Naive thymus-derived CD4-positive, alpha-beta T cell (primary cell): ENCODE measurements around the gene CACNA1S. TPM values are rescaled to one million over a fixed set of nuclear protein-coding genes. Genes with fewer than 3 reads are reported as not detected.

Experiments used
- ATAC-seq: fragments of 150-1000 bp; cut with Tn5 transposase; 2 replicates; pipeline ENCODE4 v1.10.0; 2021; ENCODE audit warnings: mild to moderate bottlenecking, moderate library complexity
- CTCF ChIA-PET: fragments of 350-600 bp; sonication (Branson Sonifier 250); formaldehyde crosslinking; loops from one replicate; lab custom pipeline; 2021; ENCODE audit warnings: antibody characterized with exemption; lab: Charles Lee
- POLR2A ChIA-PET: fragments of 350-600 bp; sonication (Branson Sonifier 250); formaldehyde crosslinking; loops from one replicate; lab custom pipeline; 2021; ENCODE audit warnings: antibody characterized with exemption, inconsistent platforms; lab: Charles Lee
- DNase-seq, 9 donors: peaks; one replicate each; pipeline versions ENCODE4 v3.0.0 to v3.0.0-alpha.2; 2020 to 2022; ENCODE audit warnings: mixed read lengths in 1 of 9
- H3K27ac ChIP-seq: one replicate; pipeline ENCODE4 v1.7.0; 2013; ENCODE audit warnings: mild to moderate bottlenecking, low read depth, low read length, moderate library complexity
- H3K27me3 ChIP-seq, 2 donors: one replicate each; pipeline ENCODE4 v1.7.0; 2013; ENCODE audit warnings: low read length in 2 of 2, mild to moderate bottlenecking in 2 of 2, moderate library complexity in 2 of 2; ENCODE audit not compliant: control insufficient read depth in 2 of 2, insufficient read depth in 2 of 2
- H3K36me3 ChIP-seq, 3 experiments: 1 replicate in 2 of 3; 2 replicates in 1 of 3; pipeline ENCODE4 v1.7.0; 2013; ENCODE audit warnings: low read length in 3 of 3, mild to moderate bottlenecking in 3 of 3, moderate library complexity in 1 of 3; ENCODE audit not compliant: insufficient read depth in 3 of 3, control insufficient read depth in 2 of 3
- H3K4me1 ChIP-seq, 2 donors: one replicate each; pipeline ENCODE4 v1.7.0; 2013; ENCODE audit warnings: low read length in 2 of 2, mild to moderate bottlenecking in 2 of 2, moderate library complexity in 1 of 2; ENCODE audit not compliant: control insufficient read depth in 2 of 2, insufficient read depth in 2 of 2
- H3K4me3 ChIP-seq: 2 replicates; pipeline ENCODE4 v1.7.0; 2013; ENCODE audit warnings: mild to moderate bottlenecking, low read length
- H3K9me3 ChIP-seq, 3 experiments: 1 replicate in 2 of 3; 2 replicates in 1 of 3; pipeline ENCODE4 v1.7.0; 2013; ENCODE audit warnings: low read length in 3 of 3; ENCODE audit not compliant: control insufficient read depth in 2 of 3
- H3K27ac Mint-ChIP-seq, 9 donors: one replicate each; pipeline ENCODE4 v1.8.0; 2020 to 2022; ENCODE audit warnings: mixed read lengths in 9 of 9, mild to moderate bottlenecking in 8 of 9, moderate library complexity in 5 of 9, inconsistent platforms in 2 of 9
- H3K27me3 Mint-ChIP-seq, 5 donors: one replicate each; pipeline ENCODE4 v1.8.0; 2021 to 2022; ENCODE audit warnings: mixed read lengths in 5 of 5, mild to moderate bottlenecking in 1 of 5
- H3K36me3 Mint-ChIP-seq, 5 donors: one replicate each; pipeline ENCODE4 v1.8.0; 2020 to 2022; ENCODE audit warnings: mixed read lengths in 5 of 5, mild to moderate bottlenecking in 3 of 5, inconsistent platforms in 1 of 5
- H3K4me1 Mint-ChIP-seq, 7 donors: one replicate each; pipeline ENCODE4 v1.8.0; 2020 to 2022; ENCODE audit warnings: mixed read lengths in 7 of 7, mild to moderate bottlenecking in 3 of 7, inconsistent platforms in 1 of 7
- H3K4me3 Mint-ChIP-seq, 10 donors: one replicate each; pipeline ENCODE4 v1.8.0; 2020 to 2022; ENCODE audit warnings: mild to moderate bottlenecking in 10 of 10, mixed read lengths in 10 of 10, moderate library complexity in 6 of 10, inconsistent platforms in 2 of 10
- H3K9me3 Mint-ChIP-seq, 11 donors: one replicate each; pipeline ENCODE4 v1.8.0; 2020 to 2022; ENCODE audit warnings: mixed read lengths in 11 of 11, mild to moderate bottlenecking in 4 of 11, inconsistent platforms in 1 of 11, moderate library complexity in 1 of 11
- intact Hi-C, 2 donors: fragments of 100-400 bp; cut with micrococcal nuclease; formaldehyde crosslinking; loops; one replicate each; pipeline ENCODE4 v1.15.1; 2023
- polyA plus RNA-seq, 2 donors: library from polyadenylated mRNA; unstranded; fragments of 300-500 nt; fragmentation: Illumina TruSeq; gene quantifications; one replicate each; pipeline ENCODE4 v1.2.3, GENCODE V29; 2021
- total RNA-seq, 6 experiments: library from RNA in 5 of 6; stranded (reverse) in 5 of 6; gene quantifications; 1 replicate in 5 of 6; 2 replicates in 1 of 6; pipeline ENCODE4 v1.2.3 and lab custom pipeline; 2021 to 2026

The CACNA1S gene
- total and polyA plus RNA-seq, 7 experiments from 2014 or later, result not detected

DNA sequence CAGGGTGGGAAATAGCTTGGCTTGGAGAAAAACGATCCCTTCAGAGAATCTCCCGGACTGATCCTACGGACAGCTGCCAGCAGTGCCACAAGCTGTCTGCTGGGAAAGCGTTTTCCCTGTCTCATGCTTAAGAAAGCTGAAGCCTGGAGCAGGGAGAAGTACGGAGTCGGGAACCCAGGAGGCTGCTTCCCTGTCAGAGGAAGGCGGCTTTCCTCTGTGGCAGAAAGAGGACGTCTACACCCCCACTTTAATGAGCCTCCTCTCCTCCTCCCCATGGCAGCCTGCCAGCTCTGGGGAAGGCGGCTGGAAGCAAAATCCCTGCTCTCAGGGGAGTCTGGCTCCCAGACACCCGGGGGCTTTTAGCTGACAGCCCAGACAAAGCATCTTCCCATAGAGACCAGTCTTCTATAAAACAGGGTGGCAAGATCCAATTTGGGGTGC lies 96.0 kb downstream of the CACNA1S start:
- peaks cover 86 to 98% of the 10 kb centered on the region in 2 donors for H3K4me1 ChIP-seq
- no peaks in the 10 kb centered on the region for H3K36me3 ChIP-seq
- H3K9me3 Mint-ChIP-seq, result peaks cover 0 to 2% (median 0%) of the 10 kb centered on the region in 11 donors
- no peaks in the 10 kb centered on the region for H3K27me3 ChIP-seq
- ChIA-PET CTCF (interaction anchor here (0.5 to 2.2 kb wide), 5 partner anchors 8 to 388 kb away, joined by 3 to 7 read pairs (median 3); partner anchors contain the start of gene KIF21B), POLR2A (interaction anchor here (0.6 to 1.2 kb wide), 2 partner anchors 9 to 37 kb away, joined by 3 to 6 read pairs; no protein-coding TSS in a partner anchor)
- intact Hi-C loops, result loop anchor here in 1 of 2 donors (10.0 kb wide), 1 partner anchor 489 kb away; the partner anchor contains the start of gene CSRP1
- no peak overlapping the region for H3K4me3 ChIP-seq
- H3K27me3 Mint-ChIP-seq, result no peaks in the 10 kb centered on the region
- no peaks in the 10 kb centered on the region for H3K9me3 ChIP-seq
- H3K36me3 Mint-ChIP-seq, result peaks cover 0 to 18% (median 3%) of the 10 kb centered on the region in 5 donors
- H3K27ac ChIP-seq, result peak overlapping the region; percentile 15
- no peak for ATAC-seq
- H3K27ac Mint-ChIP-seq, result peak overlapping the region; percentile 56 to 98 (median 92)
- peak overlapping the region in 9 of 10 donors; percentile 48 to 100 (median 63) for H3K4me3 Mint-ChIP-seq
- DNase-seq, result no peak
- H3K4me1 Mint-ChIP-seq, result peaks cover 81 to 100% (median 95%) of the 10 kb centered on the region in 7 donors

DNA sequence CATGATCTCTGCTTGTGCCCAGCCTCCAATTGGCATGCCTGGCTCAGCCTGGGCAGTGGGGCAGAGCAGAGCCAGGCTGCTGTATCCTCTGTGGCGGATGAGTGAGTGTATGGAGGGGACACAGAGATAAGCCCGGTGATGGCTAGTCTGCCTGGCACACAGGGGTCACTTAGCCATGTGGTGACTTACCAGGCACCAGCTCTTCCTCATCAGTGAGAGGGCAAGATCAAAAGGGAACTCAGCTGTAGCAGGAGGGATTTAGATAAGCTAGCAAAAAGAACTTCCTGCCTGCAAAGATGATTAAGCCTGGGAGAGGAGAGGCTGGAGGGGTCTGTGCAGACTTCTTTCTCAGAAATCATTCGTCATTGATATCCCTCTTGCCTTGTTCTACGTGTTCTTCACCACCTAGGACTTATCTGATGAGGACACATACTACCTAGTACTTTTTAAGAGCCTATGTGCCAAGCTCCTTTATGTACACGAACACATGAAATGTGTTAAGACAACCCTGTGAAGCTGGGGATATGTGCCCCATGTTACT lies 96.6 kb downstream of the CACNA1S start:
- Mint-ChIP-seq H3K9me3 (no peaks in the 10 kb centered on the region), H3K27me3 (no peaks in the 10 kb centered on the region), H3K36me3 (peaks cover 0 to 14% (median 3%) of the 10 kb centered on the region in 5 donors), H3K4me1 (peaks cover 78 to 98% (median 92%) of the 10 kb centered on the region in 7 donors), H3K27ac (peak overlapping the region; percentile 69 to 98 (median 92)), H3K4me3 (peak overlapping the region in 9 of 10 donors; percentile 33 to 100 (median 65))
- intact Hi-C loops, result loop anchor here (1.0 to 10.0 kb wide), 2 partner anchors 12 to 489 kb away; partner anchors contain the start of gene CSRP1 (in 1 of the 2)
- POLR2A ChIA-PET, result interaction anchor here (1.2 kb wide), 1 partner anchor 9 kb away, joined by 6 read pairs; no protein-coding TSS in a partner anchor
- Histone ChIP-seq H3K4me3 (no peak overlapping the region), H3K9me3 (no peaks in the 10 kb centered on the region), H3K4me1 (peaks cover 80 to 98% of the 10 kb centered on the region in 2 donors), H3K27ac (peak overlapping the region; percentile 15), H3K36me3 (peaks cover 0 to 4% (median 0%) of the 10 kb centered on the region in 3 experiments), H3K27me3 (no peaks in the 10 kb centered on the region)
- CTCF ChIA-PET, result interaction anchor here (0.7 to 2.2 kb wide), 7 partner anchors 8 to 172 kb away, joined by 3 to 7 read pairs (median 3); partner anchors contain the start of gene KIF21B
- DNase-seq, result no peak
- no peak for ATAC-seq

- Mint-ChIP-seq H3K27ac (peak overlapping the region in 6 of 9 donors; percentile 36 to 98 (median 76)), H3K27me3 (no peaks in the 10 kb centered on the region), H3K4me3 (peak overlapping the region in 5 of 10 donors; percentile 1 to 100 (median 40)), H3K4me1 (peaks cover 70 to 93% (median 90%) of the 10 kb centered on the region in 7 donors), H3K36me3 (peaks cover 0 to 14% (median 3%) of the 10 kb centered on the region in 5 donors), H3K9me3 (no peaks in the 10 kb centered on the region)
- Histone ChIP-seq H3K9me3 (no peaks in the 10 kb centered on the region), H3K4me1 (peaks cover 72 to 91% of the 10 kb centered on the region in 2 donors), H3K27me3 (no peaks in the 10 kb centered on the region), H3K27ac (no peak overlapping the region), H3K4me3 (no peak overlapping the region), H3K36me3 (peaks cover 0 to 10% (median 0%) of the 10 kb centered on the region in 3 experiments)
- ChIA-PET POLR2A (interaction anchor here (1.1 kb wide), 1 partner anchor 139 kb away, joined by 3 read pairs; no protein-coding TSS in a partner anchor), CTCF (interaction anchor here (0.7 to 2.2 kb wide), 4 partner anchors 28 to 173 kb away, joined by 3 to 7 read pairs (median 4); no protein-coding TSS in a partner anchor)
- intact Hi-C loops, result loop anchor here (1.0 to 10.0 kb wide), 3 partner anchors 12 to 490 kb away; partner anchors contain the start of gene CSRP1 (in 1 of the 2)
- DNase-seq (no peak), ATAC-seq (no peak)
These were observed 97.4 kb downstream of the CACNA1S start for GRCh38 chr1:201014816-201015200.

DNA sequence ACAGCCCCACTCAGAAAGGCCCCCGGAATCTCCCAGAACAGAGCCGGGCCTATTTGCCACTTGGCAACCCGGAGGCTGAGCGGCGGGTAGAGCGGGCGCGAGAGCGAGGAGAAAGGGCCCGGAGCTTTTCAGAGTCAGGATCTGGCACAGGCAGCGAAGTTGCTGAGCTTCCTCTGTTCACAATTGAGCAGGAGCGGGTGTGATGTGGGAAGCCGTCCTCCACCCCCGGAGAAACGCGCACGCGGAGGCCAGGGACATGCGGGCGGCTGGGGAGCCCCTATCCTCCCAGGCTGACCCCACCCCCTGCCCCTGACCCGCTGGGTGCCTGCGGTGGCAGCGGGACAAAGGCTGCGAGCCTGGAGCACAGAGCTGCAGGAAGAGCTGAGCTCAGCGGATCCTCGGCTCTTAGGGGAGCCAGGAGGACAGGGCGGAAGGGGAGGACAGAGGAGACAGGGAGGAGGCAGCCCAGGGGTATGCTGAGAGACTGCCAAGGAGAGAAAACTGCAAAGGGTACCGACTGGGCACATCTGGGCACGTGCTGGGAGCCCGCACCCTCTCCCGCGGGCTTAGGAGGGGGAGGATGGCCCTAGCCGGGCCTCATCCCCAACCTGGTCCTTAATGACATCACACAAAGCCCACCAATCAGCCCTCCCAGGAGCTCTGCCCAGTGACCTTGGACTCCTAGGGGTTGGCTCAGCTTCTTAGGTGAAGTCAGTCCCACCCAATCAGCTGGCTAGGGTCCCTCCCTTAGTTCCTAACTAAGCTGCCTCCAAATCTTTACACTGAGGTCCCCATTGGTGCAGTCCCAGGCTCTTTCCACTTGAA lies 98.0 kb downstream of the CACNA1S start:
- H3K27ac Mint-ChIP-seq, result peak overlapping the region in 5 of 9 donors; percentile 36 to 98 (median 86)
- no peak for DNase-seq
- Histone ChIP-seq H3K4me3 (no peak overlapping the region), H3K4me1 (peaks cover 66 to 86% of the 10 kb centered on the region in 2 donors), H3K27ac (no peak overlapping the region), H3K36me3 (peaks cover 0 to 16% (median 0%) of the 10 kb centered on the region in 3 experiments), H3K9me3 (no peaks in the 10 kb centered on the region), H3K27me3 (no peaks in the 10 kb centered on the region)
- intact Hi-C loops, result loop anchor here in 1 of 2 donors (5.0 to 10.0 kb wide), 2 partner anchors 37 to 491 kb away; partner anchors contain the start of gene CSRP1
- ChIA-PET CTCF (interaction anchor here (1.8 to 2.2 kb wide), 2 partner anchors 29 to 42 kb away, joined by 6 to 7 read pairs; no protein-coding TSS in a partner anchor), POLR2A (interaction anchor here (1.1 kb wide), 1 partner anchor 139 kb away, joined by 3 read pairs; no protein-coding TSS in a partner anchor)
- peaks cover 70 to 93% (median 85%) of the 10 kb centered on the region in 7 donors for H3K4me1 Mint-ChIP-seq
- H3K4me3 Mint-ChIP-seq, result peak overlapping the region in 5 of 10 donors; percentile 11 to 100 (median 47)
- no peaks in the 10 kb centered on the region for H3K27me3 Mint-ChIP-seq
- no peaks in the 10 kb centered on the region for H3K9me3 Mint-ChIP-seq
- no peak for ATAC-seq
- H3K36me3 Mint-ChIP-seq, result peaks cover 0 to 15% (median 1%) of the 10 kb centered on the region in 5 donors

DNA sequence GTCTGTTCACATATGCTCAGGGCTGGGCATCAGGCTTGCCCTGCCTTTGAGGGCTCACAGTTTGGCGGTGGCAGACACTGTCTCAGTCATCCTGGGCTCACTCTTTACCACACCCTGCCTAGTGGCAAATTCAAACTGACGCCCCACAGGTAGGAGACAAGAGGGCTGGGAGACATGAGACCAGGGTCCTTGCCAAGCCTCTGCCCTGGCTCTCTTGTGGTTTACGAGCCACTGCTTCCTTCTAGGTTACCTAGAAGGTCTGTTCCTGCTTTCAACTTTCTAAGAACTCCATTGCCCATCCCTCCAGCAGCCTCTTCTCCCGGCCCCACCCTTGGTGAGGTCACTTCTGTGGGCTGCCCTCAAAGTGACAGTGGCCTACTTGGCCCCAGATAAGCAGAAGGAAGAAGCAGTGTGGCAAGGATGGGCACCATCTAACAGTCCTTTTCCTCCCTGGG lies 99.2 kb downstream of the CACNA1S start:
- Histone ChIP-seq H3K4me1 (peaks cover 62 to 86% of the 10 kb centered on the region in 2 donors), H3K9me3 (no peaks in the 10 kb centered on the region), H3K4me3 (no peak overlapping the region), H3K36me3 (peaks cover 0 to 27% (median 0%) of the 10 kb centered on the region in 3 experiments), H3K27ac (no peak overlapping the region), H3K27me3 (no peaks in the 10 kb centered on the region)
- no peaks in the 10 kb centered on the region for H3K27me3 Mint-ChIP-seq
- peak overlapping the region in 8 of 9 donors; percentile 68 to 87 (median 80) for H3K27ac Mint-ChIP-seq
- peaks cover 65 to 92% (median 86%) of the 10 kb centered on the region in 7 donors for H3K4me1 Mint-ChIP-seq
- DNase-seq (no peak), ATAC-seq (peak; percentile 79)
- H3K4me3 Mint-ChIP-seq, result peak overlapping the region in 5 of 10 donors; percentile 4 to 81 (median 27)
- intact Hi-C loops, result loop anchor here in 1 of 2 donors (5.0 to 10.0 kb wide), 2 partner anchors 36 to 492 kb away; partner anchors contain the start of gene CSRP1
- POLR2A ChIA-PET, result interaction anchor here (1.0 kb wide), 1 partner anchor 9 kb away, joined by 3 read pairs; no protein-coding TSS in a partner anchor
- H3K36me3 Mint-ChIP-seq, result peaks cover 0 to 10% (median 0%) of the 10 kb centered on the region in 5 donors
- CTCF ChIA-PET, result interaction anchor here (0.6 to 1.5 kb wide), 3 partner anchors 8 to 42 kb away, joined by 3 read pairs; no protein-coding TSS in a partner anchor
- H3K9me3 Mint-ChIP-seq, result no peaks in the 10 kb centered on the region
